SK-N-SH treated with all-trans-retinoic acid at 6 μM for 48 hours (cell line): ENCODE measurements around the gene CTR9.

Source experiments
- ATAC-seq: fragments of 200-7000 bp; cut with Tn5 transposase; 3 replicates; pipeline ENCODE4 v1.9.1; 2020; ENCODE audit warnings: mild to moderate bottlenecking, moderate library complexity
- BACH2 ChIP-seq: fragments of 250-450 bp; sonication (Bioruptor Pico); IDR thresholded peaks from 2 replicates; pipeline ENCODE4 v1.9.0; 2021; ENCODE audit warnings: mild to moderate bottlenecking, borderline replicate concordance
- CSDC2 ChIP-seq: fragments of 250-450 bp; sonication (Bioruptor Pico); IDR thresholded peaks from 2 replicates; pipeline ENCODE4 v1.5.0; 2020; ENCODE audit warnings: mild to moderate bottlenecking, moderate library complexity
- ESRRG ChIP-seq: fragments of 250-450 bp; sonication (Bioruptor Pico); IDR thresholded peaks from 2 replicates; pipeline ENCODE4 v1.6.1; 2021; ENCODE audit warnings: mild to moderate bottlenecking
- GLIS3 ChIP-seq: fragments of 250-450 bp; sonication (Bioruptor Pico); IDR thresholded peaks from 2 replicates; pipeline ENCODE4 v1.5.0; 2020; ENCODE audit warnings: mild to moderate bottlenecking, moderate library complexity
- ISL1 ChIP-seq: fragments of 250-450 bp; sonication (Bioruptor Pico); IDR thresholded peaks from 2 replicates; pipeline ENCODE4 v2.1.2; 2022; ENCODE audit warnings: mild to moderate bottlenecking, moderate library complexity
- OSR1 ChIP-seq: fragments of 250-450 bp; sonication (Bioruptor Pico); IDR thresholded peaks from 2 replicates; pipeline ENCODE4 v1.8.0; 2022; ENCODE audit warnings: moderate library complexity, mild to moderate bottlenecking, inconsistent platforms
- PPARA ChIP-seq: fragments of 250-450 bp; sonication (Bioruptor Pico); IDR thresholded peaks from 2 replicates; pipeline ENCODE4 v1.5.0; 2020; ENCODE audit warnings: mild to moderate bottlenecking, borderline replicate concordance
- RARB ChIP-seq: fragments of 250-450 bp; sonication (Bioruptor Pico); IDR thresholded peaks from 2 replicates; pipeline ENCODE4 v1.8.0; 2021; ENCODE audit warnings: mild to moderate bottlenecking, moderate library complexity
- SNAI2 ChIP-seq: fragments of 250-450 bp; sonication (Bioruptor Pico); IDR thresholded peaks from 2 replicates; pipeline ENCODE4 v1.5.0; 2020; ENCODE audit warnings: mild to moderate bottlenecking, moderate library complexity
- TOX ChIP-seq: fragments of 250-450 bp; sonication (Bioruptor Pico); IDR thresholded peaks from 2 replicates; pipeline ENCODE4 v1.8.0; 2021; ENCODE audit warnings: mild to moderate bottlenecking, moderate library complexity, borderline replicate concordance
- ZC3H10 ChIP-seq: fragments of 250-450 bp; sonication (Bioruptor Pico); IDR thresholded peaks from 2 replicates; pipeline ENCODE4 v1.5.1; 2021; ENCODE audit warnings: mild to moderate bottlenecking, moderate library complexity
- ZFP30 ChIP-seq: fragments of 450-650 bp; formaldehyde crosslinking; IDR thresholded peaks from 2 replicates; pipeline ENCODE4 v1.5.0; 2022; ENCODE audit warnings: mild to moderate bottlenecking, moderate library complexity
- ZNF565 ChIP-seq: fragments of 450-650 bp; formaldehyde crosslinking; conservative IDR thresholded peaks from 2 replicates; pipeline ENCODE4 v1.5.0; 2020; ENCODE audit warnings: low read depth, mild to moderate bottlenecking, moderate library complexity
- ZNF8 ChIP-seq: fragments of 450-650 bp; formaldehyde crosslinking; IDR thresholded peaks from 2 replicates; pipeline ENCODE4 v1.5.0; 2020; ENCODE audit warnings: mild to moderate bottlenecking, moderate library complexity
- TF ChIP-seq, protein P1 (sequence below): fragments of 250-450 bp; sonication (Bioruptor Pico); IDR thresholded peaks from 2 replicates; pipeline ENCODE4 v1.8.0; 2021; ENCODE audit warnings: low read depth, mild to moderate bottlenecking, moderate library complexity, borderline replicate concordance
- TF ChIP-seq, protein P2 (sequence below): fragments of 250-450 bp; sonication (Bioruptor Pico); IDR thresholded peaks from 2 replicates; pipeline ENCODE4 v1.5.1; 2021; ENCODE audit warnings: mild to moderate bottlenecking, moderate library complexity
- TF ChIP-seq, protein P3 (sequence below): fragments of 250-450 bp; sonication (Bioruptor Pico); IDR thresholded peaks from 2 replicates; pipeline ENCODE4 v1.5.1; 2020; ENCODE audit warnings: low read depth, mild to moderate bottlenecking, moderate library complexity
- TF ChIP-seq, protein P4 (sequence below): fragments of 250-450 bp; sonication (Bioruptor Pico); IDR thresholded peaks from 2 replicates; pipeline ENCODE4 v1.5.0; 2020; ENCODE audit warnings: mild to moderate bottlenecking, moderate library complexity

The CTR9 gene

DNA sequence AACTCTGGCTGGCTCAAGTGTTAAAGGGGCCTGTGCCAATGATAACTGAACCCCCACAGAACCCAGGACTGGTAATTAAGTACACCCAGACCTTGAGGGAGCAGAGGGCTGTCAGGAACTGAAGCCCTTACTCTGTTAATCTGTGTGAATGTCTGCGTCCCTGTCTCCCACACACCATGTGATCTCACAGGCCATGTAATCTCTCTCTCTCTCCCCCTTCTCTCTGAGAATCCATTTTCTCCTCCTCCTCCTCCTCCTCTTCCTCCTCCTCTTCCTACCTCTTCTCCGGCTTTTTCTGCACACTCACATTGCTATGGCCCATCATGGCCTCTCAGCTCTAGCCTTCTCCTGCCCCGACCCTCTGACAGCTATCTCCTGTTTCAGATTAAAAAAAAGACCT, 42.9 kb upstream of the CTR9 start:
- no peak for ATAC-seq
- TF ChIP-seq, protein P1, sequence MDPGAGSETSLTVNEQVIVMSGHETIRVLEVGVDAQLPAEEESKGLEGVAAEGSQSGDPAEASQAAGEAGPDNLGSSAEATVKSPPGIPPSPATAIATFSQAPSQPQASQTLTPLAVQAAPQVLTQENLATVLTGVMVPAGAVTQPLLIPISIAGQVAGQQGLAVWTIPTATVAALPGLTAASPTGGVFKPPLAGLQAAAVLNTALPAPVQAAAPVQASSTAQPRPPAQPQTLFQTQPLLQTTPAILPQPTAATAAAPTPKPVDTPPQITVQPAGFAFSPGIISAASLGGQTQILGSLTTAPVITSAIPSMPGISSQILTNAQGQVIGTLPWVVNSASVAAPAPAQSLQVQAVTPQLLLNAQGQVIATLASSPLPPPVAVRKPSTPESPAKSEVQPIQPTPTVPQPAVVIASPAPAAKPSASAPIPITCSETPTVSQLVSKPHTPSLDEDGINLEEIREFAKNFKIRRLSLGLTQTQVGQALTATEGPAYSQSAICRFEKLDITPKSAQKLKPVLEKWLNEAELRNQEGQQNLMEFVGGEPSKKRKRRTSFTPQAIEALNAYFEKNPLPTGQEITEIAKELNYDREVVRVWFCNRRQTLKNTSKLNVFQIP = no peak
- TF ChIP-seq ZNF565 (CRISPR knock-in tag) (no peak), PPARA (CRISPR knock-in tag) (no peak), GLIS3 (CRISPR knock-in tag) (no peak), RARB (CRISPR knock-in tag) (no peak), ZFP30 (CRISPR knock-in tag) (no peak), ESRRG (CRISPR knock-in tag) (no peak), ZNF8 (CRISPR knock-in tag) (no peak)
- TF ChIP-seq, protein P2, sequence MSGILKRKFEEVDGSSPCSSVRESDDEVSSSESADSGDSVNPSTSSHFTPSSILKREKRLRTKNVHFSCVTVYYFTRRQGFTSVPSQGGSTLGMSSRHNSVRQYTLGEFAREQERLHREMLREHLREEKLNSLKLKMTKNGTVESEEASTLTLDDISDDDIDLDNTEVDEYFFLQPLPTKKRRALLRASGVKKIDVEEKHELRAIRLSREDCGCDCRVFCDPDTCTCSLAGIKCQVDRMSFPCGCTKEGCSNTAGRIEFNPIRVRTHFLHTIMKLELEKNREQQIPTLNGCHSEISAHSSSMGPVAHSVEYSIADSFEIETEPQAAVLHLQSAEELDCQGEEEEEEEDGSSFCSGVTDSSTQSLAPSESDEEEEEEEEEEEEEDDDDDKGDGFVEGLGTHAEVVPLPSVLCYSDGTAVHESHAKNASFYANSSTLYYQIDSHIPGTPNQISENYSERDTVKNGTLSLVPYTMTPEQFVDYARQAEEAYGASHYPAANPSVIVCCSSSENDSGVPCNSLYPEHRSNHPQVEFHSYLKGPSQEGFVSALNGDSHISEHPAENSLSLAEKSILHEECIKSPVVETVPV = no peak
- TF ChIP-seq, all 23 proteins: peak for 0

DNA sequence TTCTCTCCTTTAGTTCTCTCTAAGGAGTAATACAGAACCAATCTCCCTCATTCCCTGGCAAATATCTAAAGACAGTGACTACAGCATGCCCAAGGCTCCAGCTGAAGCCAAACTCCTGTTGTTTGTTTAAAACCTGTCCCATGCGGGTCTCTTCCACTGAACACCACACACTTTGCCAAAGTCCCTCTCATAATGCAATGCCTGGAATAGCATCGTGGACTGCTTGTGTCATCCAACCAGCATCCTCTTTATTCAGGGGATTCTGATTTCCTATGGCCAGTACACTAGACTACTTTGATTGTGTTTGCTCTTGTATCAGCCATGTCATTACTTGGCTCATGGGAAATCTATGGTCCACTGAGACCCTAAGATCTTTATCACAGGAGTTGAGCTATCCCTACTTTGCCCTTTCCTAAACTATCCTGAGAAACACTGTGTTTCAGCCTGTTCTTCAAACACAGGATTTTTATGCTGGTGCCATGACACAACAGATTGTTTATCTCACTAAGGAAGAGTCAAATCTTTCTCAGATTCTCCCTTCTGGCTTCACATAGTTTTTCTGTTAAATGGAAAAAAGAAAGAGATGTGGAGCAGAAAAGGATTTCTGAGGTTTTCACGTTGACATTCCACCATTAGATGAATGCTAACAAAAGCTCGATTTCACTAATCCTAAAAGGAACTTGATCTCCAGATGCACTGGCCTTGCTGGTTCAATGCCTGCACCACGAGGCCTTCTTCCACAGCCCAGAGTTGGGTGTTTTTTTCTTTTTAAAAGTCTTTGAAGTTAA, 41.6 kb upstream of the CTR9 start:
- ATAC-seq = no peak
- no peak for TF ChIP-seq CSDC2 (CRISPR knock-in tag)
- TF ChIP-seq, protein P3, sequence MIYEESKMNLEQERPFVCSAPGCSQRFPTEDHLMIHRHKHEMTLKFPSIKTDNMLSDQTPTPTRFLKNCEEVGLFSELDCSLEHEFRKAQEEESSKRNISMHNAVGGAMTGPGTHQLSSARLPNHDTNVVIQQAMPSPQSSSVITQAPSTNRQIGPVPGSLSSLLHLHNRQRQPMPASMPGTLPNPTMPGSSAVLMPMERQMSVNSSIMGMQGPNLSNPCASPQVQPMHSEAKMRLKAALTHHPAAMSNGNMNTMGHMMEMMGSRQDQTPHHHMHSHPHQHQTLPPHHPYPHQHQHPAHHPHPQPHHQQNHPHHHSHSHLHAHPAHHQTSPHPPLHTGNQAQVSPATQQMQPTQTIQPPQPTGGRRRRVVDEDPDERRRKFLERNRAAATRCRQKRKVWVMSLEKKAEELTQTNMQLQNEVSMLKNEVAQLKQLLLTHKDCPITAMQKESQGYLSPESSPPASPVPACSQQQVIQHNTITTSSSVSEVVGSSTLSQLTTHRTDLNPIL (CRISPR knock-in tag) = no peak
- TF ChIP-seq OSR1 (CRISPR knock-in tag) = no peak
- TF ChIP-seq, protein P1 = no peak
- TF ChIP-seq ZFP30 (CRISPR knock-in tag) = no peak
- no peak for TF ChIP-seq ZNF565 (CRISPR knock-in tag)
- TF ChIP-seq, protein P2 = no peak
- TF ChIP-seq, protein P4, sequence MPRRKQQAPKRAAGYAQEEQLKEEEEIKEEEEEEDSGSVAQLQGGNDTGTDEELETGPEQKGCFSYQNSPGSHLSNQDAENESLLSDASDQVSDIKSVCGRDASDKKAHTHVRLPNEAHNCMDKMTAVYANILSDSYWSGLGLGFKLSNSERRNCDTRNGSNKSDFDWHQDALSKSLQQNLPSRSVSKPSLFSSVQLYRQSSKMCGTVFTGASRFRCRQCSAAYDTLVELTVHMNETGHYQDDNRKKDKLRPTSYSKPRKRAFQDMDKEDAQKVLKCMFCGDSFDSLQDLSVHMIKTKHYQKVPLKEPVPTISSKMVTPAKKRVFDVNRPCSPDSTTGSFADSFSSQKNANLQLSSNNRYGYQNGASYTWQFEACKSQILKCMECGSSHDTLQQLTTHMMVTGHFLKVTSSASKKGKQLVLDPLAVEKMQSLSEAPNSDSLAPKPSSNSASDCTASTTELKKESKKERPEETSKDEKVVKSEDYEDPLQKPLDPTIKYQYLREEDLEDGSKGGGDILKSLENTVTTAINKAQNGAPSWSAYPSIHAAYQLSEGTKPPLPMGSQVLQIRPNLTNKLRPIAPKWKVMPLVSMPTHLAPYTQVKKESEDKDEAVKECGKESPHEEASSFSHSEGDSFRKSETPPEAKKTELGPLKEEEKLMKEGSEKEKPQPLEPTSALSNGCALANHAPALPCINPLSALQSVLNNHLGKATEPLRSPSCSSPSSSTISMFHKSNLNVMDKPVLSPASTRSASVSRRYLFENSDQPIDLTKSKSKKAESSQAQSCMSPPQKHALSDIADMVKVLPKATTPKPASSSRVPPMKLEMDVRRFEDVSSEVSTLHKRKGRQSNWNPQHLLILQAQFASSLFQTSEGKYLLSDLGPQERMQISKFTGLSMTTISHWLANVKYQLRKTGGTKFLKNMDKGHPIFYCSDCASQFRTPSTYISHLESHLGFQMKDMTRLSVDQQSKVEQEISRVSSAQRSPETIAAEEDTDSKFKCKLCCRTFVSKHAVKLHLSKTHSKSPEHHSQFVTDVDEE (CRISPR knock-in tag) = no peak
- no peak for TF ChIP-seq TOX (CRISPR knock-in tag)
- TF ChIP-seq BACH2 = no peak

DNA sequence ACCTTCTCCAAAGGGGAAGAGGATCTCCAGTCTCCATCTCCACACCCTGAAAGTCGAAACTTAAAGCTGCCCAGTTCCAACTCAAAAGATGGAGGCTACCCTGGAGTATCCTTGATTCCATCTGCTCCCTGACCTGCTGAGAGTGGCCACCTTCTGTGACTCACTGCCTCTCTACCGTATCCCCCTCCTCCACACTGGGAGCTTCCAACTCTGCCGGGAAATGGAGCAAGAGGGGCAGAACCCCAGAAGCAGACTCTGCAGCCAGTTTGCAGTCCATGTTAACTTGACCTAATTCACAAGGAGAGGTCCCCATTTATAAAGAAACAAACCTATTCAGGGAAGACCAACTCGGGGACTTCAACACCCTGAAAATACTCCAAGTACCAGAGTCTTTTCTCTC, 35.5 kb upstream of the CTR9 start:
- ATAC-seq = no peak
- TF ChIP-seq, protein P1 = no peak
- TF ChIP-seq, protein P2 = no peak
- TF ChIP-seq, protein P4 (CRISPR knock-in tag) = no peak
- TF ChIP-seq RARB (CRISPR knock-in tag) (no peak), ZNF8 (CRISPR knock-in tag) (no peak), ZC3H10 (CRISPR knock-in tag) (no peak), CSDC2 (CRISPR knock-in tag) (no peak), ISL1 (CRISPR knock-in tag) (no peak), OSR1 (CRISPR knock-in tag) (no peak), PPARA (CRISPR knock-in tag) (no peak), SNAI2 (no peak), ESRRG (CRISPR knock-in tag) (no peak), TOX (CRISPR knock-in tag) (no peak)
